GM19035 (cell line): ENCODE data around the gene ALPI.
"Not testable (repeated sequence)": the region's sequence is repeated elsewhere in the genome, so short reads cannot be mapped to it uniquely, and the experiment has no call there.

Experiments used
- ATAC-seq: cut with Tn5 transposase; IDR thresholded peaks from one replicate; pipeline ENCODE4 v1.9.1; 2021; ENCODE audit not compliant: unreplicated experiment

The ALPI gene

DNA sequence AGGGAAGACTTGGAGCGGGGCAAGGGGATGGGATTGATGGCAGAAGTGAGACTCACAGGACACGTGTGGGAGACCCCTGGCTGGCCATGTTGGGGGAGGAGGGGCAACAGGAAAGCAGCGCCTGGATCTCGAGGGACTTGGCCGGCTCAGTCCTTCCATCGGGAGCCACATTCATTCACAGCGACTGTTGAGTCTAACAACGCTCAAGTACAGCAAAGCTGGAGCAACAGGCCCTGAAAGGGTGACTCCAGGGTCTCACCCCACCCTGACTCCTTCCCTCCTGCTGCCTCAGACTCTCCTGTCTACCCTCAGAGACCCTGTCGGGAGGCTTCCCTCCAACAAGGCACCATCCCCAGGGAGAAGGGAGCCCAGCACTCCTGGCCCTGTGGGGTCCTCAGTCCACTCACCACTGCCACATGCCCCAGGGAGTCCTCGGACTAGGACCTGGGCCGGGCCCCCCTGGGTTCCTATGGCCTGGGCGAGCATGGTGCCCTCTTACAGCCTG lies 14.8 kb upstream of the ALPI start:
- no peak for ATAC-seq

DNA sequence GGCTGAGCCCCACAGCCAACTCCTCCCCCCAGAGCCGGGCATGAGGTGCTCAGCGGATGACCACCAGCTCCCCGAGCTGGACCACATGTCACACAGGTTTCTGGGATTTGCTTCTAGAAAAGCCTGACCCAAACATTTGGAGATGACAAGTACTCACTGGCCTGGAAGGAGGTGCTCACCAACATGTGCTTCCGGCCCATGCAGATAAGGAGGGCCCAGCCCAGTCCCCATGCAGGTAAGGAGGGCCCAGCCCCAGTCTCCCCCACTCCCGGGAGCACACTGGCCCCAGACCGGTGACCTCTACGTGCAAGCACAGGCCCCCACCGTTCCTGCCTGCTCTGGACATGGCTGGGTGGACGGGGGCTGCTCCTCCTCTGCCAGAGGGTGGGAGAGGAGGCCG lies 14.0 kb upstream of the ALPI start:
- ATAC-seq, result not testable (repeated sequence)

DNA sequence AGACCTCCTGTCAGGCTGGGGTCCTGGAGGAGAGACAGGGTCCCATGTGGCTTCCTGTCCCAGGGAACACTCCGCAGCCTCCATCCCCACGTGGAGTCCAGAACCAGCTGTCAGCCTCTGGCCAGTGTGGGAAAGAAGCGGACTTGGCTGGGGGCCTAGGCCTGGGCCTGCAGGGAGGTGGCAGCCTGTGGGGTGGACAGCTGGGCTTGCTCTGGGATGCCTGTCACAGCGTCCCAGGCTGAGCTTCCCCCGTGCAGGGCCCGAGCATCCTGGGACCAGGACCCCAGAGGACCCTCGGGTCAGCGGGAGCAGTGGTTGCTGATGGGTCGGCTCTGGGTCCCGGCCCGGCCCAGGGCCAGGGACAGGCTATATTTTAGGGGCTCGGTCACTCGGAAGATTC lies 13.5 kb upstream of the ALPI start:
- ATAC-seq, result not testable (repeated sequence)

DNA sequence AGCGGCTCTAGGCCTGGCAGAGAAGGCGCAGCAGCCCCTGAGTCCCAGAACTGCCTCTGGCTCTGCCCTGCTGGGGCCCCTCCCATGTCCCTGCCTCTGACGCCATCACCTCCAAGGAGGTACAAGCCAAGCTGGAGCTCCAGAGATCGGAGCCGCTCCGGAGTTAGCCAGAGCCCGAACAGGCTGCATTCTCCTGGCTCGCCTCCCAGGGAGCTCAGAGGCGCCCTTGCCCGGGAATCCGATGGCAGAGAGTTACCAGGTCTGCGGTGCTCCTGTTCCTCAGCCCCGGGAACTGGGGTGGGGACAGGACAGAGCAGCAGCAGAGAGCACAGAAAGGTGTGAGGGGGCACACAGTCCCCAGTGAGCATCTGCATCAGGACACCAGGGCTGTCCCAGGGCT lies 12.9 kb upstream of the ALPI start:
- not testable (repeated sequence) for ATAC-seq

DNA sequence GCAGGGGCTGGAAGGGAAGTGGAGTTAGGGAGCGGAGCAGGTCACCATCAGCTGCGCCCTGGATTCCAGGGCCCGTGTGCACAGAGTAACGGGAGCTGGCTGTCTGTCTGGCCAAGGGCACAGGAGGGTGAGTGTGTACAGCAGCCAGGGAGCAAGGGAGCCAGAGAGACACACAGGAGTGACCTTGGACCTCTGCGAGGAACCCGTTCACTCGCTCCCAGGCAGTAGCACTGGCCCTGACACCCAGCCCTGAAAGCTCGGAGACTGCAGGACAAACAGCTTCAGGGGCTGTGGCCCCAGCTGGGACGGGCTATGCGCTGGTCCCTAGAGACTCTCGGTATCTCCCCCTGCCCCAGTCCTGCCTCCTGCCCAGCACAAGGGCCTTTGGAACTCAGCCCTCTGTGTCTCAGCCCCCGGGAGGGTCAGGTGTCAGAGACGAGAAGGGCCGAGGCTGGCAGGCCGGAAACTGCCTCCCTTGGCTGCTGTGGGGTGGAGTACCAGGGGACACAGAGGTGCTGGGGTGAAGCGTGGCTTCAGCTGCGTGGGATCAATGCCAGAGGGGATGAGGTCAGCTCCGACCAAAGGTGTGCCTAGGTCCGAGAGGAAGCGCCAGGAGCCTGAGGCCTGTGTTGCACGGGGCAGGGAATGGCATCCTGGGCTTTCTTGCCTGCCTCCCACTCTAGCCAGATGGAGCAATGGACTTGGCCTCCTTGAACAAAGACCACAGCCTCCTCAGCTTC lies 12.1 kb upstream of the ALPI start:
- not testable (repeated sequence) for ATAC-seq

DNA sequence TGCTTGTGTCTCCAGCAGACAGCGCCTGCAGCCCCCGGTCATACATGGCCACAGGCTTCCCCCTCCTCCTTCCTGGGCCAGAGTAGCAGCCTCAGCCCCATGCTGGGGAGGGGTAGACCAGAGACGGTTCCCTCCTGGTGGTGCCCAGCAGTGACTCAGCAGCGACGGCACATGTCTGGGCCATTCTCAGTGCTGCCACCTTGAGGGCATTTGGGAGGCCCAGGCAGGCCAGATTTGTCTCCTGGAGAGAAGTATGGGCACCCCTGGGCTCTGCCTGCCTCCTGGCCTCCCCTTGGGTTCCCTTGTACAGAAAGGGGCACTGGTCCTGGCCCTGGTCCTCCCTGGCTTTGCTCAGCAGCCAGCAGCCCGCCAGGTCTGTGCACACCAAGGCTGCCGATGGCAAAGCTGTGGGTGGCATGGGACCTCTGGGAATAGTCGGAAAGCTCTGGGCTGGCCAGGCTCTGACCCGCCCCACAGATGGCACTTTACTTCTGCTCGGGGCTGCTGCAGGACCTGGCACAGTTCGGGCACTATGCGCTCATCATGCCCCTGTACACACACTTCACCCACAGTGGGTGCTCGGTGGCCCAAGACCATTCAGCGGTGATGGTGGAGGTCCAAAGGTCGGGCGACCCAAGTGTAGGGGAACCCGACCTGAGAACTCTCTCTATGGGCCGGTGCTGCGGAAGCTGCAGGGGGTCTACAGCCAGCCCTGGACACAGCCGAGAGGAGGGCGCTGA lies 11.4 kb upstream of the ALPI start:
- ATAC-seq, result no peak

DNA sequence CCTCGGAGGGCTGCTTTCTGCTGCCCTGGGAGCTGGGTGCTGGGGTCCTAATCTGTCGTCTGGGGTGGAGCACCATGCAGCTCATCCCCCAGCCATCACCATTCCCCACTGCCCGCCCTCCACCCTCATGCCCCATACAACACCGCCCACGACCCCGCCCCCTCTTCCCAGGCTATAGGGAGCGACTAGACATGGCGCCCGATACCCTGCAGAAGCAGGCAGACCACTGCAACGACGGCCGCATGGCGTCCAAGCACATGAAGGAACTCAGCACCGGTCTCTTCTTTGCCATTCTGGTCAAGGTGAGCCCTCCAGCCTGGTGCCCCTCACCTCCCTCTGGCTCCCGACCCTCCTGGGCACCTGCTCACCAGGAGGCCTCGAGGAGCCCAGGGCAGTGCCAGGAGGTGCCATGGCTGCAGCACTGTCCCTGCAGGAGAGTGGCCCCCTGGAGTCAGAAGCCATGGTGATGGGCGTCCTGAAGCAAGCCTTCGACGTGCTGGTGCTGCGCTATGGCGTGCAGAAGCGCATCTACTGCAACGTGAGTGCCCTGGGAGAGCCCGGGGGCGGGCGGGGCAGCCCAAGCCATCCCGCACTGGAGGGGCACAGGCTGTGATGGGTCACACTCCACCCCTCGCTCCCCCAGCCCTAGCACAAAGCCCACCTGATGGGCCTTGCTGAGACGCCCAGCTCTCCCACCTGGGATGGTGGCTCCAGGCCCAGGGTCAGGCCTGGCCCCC lies 10.6 kb upstream of the ALPI start:
- not testable (repeated sequence) for ATAC-seq

DNA sequence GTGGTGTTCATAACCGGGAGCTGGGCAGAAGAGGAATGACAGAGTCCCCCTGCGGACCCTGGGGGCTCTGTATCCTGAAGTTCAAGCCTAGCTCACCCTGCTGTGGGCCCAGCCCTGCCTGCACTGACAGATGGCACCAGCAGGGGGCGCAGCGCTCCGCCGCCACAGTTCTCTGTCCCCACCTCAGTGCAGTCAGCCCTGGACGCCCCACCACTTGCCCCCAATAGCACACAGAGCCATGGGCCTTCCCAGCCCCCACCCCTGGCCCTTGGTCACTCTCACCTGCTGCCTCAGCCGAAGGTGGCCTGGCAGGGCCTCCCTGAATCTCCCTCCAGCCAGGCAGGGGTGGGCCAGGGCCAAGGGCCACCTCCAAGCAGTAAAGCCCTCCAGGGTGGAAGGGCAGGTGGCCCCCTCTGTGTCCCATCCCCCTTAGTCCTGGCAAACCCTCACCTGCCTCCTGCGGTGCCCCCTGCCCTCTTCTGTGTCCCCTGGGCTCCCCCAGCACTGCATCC lies 9.6 kb upstream of the ALPI start:
- ATAC-seq, result not testable (repeated sequence)

DNA sequence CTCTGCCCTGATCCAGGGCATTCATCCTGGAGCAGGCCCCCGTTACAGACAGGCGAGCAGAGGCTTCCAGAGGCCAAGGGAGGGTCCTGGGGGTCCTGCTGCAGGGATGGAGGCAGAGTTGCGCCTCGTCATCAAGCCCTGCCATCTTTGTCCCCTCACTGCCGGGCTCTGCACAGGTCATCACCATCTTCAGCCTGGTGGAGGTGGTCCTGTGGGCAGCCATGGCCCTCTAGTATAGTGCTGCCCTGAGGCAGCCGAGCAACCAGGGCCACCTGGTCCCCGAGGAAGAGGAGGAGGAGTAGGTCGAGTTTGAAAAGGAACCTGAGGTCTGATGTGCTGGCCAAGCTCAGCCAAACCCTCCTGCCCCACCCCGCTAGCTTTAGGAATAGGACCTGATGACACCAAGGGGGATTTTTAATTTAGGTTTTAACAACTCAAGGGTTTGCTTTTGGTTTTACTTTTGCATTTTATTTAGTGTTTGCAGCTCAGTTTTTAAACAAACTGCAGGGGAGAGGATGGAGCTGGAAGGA lies 8.8 kb upstream of the ALPI start:
- no peak for ATAC-seq

DNA sequence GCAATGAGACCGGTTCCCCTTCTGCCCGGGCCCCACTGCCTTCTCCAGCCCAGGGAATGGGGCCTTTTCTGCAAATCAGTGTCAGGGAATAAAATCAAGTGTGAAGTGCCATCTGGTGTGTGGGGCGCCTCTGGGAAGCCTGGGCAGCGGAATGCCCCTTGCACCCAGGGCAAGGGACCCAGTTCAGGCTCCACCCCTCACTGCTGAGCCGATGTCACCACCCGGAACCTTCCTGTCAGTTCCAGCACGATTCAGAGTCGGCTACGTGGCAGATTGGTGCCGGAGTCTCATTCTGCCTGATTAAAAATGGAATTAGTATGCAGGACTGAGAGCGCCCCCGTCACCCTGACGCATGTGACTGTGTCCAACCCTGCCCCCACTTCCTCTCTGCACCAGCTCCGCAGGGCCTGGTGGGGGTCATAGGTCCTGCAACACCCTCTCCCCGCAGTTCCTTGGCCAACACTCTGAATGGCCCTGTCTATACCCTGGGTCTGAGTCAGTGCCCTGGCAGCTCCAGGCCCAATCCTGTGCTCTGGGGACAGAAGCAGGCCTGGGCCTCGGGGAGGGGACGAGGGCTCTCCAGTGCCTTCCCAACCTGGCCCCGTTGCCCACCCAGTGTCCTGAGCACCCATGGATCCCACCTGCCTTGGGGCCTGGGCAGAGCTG lies 8.2 kb upstream of the ALPI start:
- ATAC-seq, result no peak

DNA sequence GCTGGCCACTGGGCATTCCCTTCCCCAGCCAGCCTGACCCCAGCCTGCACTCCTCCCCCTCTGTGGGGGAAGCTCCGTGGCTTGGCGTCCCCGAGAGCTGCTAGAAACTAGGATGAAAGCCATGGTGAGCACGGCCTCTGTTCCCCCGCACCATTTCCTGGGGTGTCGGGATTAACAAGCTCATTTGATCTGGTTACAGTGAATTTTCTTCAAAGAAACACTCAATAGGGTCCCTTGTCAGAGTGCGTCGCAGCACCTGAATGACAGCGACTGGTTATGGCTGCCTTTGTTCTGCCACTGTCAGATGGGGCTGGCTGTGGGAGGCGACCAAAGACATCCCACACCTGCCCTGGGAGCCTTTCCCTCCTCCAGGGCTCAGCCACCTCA lies 7.7 kb upstream of the ALPI start:
- ATAC-seq, result no peak

DNA sequence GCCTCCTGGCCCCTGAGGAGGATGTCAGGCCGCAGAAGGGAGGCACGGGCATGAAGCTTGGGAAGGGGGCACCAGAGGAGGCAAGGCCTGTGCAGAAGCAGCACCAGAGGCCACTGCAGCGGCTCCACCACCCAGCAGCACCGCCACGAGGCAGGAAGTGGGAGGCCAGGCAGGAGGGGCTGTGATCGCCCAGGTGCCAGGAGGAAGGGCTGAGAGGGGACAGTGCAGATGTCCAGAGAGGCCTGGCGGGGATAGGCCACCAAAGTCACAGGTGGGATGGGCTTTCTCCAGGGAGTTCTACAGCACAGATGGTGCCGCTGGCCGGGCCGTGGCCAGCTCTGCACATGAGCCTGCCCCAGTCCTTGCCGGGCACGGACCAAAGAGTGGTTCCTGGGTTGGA lies 6.0 kb upstream of the ALPI start:
- no peak for ATAC-seq

DNA sequence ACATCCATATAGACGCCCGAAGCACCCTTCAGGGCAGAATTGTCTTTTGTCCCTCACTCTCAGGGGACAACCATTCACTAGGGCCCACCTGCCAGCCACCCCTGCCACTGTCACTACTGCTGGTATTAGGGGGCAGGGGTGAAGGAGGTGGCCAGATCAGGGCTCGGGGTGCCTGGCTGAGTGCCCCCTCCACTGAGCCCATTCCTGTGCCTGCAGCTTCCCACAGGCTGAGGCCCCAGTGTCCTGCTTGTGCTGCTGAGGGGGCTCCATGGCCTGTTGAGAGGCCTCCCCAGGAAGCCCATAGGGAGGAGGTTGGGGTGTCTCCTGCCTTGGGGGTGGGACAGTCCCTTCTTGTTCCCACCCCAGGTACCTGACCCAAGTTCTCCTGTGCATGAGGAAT lies 4.3 kb upstream of the ALPI start:
- not testable (repeated sequence) for ATAC-seq

DNA sequence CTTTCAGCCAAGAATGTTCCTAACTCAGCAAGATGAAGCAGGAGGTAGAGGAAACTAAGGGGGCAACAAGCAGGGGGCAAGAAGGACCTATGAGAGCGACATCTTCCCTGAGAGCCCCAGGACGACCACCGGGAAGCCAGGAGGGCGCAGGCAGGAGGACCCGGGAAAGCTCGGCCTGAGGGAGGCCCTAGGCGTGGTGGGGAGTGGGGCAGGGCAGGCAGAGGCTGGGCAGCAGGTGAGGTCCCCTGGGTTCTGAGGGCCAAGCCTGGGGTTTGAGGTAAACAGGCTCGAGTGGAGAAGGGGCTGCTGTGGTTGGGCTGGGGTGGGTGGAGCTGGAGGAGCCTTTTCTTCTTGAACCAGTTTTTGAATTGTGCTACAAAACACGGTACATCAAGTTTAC lies 1.3 kb upstream of the ALPI start:
- no peak for ATAC-seq

DNA sequence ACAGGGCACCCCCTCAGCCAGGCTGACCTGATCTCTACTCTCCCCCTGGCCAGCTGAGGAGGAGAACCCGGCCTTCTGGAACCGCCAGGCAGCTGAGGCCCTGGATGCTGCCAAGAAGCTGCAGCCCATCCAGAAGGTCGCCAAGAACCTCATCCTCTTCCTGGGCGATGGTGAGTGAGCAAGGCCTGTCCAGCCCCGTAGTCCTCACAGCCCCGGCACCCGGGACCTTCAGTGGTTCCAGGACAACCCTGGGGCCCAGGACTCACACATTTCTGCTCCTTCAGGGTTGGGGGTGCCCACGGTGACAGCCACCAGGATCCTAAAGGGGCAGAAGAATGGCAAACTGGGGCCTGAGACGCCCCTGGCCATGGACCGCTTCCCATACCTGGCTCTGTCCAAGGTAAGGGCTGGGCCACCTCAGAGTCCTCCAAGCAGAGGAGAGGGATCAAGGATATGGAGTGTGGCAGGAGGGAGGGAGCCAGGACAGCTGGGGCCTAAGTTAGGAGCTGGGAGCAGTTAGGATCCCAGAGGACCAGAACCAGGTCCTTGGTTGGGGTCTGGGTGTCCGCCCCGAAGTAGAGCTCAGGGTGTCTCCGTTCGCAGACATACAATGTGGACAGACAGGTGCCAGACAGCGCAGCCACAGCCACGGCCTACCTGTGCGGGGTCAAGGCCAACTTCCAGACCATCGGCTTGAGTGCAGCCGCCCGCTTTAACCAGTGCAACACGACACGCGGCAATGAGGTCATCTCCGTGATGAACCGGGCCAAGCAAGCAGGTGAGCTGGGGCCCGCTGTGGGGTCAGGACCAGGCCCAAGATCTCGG lies 555 bp downstream of the ALPI start:
- ATAC-seq, result no peak

DNA sequence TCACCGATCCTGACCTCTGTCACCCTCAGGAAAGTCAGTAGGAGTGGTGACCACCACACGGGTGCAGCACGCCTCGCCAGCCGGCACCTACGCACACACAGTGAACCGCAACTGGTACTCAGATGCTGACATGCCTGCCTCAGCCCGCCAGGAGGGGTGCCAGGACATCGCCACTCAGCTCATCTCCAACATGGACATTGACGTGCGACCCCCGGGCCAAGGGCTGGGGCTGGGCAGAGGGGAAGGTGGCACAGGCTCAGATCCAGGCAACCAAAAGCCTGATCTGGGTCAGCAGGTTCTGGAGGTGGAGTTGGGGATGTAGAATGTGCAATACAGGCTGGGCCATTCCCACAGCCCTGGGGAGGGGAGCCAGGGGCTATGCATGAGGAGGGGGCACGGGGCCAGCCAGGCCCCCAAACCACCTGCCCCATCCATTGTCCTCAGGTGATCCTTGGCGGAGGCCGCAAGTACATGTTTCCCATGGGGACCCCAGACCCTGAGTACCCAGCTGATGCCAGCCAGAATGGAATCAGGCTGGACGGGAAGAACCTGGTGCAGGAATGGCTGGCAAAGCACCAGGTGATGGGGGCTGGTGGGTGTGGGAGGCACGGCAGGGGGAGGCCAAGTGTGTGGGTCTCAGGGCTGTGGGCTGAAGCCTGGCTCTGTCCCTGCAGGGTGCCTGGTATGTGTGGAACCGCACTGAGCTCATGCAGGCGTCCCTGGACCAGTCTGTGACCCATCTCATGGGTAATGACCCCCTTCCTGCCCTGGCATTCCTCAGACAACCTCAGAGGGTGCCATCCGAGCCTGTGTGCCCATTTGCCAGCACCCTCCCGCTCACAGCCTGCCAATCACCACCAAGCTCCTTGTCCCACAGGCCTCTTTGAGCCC lies 1.4 kb downstream of the ALPI start:
- no peak for ATAC-seq

DNA sequence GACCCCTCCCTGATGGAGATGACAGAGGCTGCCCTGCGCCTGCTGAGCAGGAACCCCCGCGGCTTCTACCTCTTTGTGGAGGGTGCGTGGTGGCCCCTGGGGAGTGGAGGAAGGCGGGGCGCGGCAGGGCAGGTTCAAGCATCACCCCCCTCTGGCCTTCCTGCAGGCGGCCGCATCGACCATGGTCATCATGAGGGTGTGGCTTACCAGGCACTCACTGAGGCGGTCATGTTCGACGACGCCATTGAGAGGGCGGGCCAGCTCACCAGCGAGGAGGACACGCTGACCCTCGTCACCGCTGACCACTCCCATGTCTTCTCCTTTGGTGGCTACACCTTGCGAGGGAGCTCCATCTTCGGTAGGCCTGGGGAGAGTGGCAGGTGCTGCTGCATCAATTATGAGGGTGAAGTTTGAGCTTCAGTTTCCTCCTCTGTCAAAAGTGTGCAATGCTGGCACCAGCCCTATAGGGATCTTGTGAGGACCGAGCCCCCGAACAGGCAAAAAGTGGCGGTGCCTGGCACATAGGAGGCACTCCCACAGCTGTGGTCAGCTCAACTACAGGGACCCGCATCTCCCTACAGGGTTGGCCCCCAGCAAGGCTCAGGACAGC lies 2.2 kb downstream of the ALPI start:
- no peak for ATAC-seq

DNA sequence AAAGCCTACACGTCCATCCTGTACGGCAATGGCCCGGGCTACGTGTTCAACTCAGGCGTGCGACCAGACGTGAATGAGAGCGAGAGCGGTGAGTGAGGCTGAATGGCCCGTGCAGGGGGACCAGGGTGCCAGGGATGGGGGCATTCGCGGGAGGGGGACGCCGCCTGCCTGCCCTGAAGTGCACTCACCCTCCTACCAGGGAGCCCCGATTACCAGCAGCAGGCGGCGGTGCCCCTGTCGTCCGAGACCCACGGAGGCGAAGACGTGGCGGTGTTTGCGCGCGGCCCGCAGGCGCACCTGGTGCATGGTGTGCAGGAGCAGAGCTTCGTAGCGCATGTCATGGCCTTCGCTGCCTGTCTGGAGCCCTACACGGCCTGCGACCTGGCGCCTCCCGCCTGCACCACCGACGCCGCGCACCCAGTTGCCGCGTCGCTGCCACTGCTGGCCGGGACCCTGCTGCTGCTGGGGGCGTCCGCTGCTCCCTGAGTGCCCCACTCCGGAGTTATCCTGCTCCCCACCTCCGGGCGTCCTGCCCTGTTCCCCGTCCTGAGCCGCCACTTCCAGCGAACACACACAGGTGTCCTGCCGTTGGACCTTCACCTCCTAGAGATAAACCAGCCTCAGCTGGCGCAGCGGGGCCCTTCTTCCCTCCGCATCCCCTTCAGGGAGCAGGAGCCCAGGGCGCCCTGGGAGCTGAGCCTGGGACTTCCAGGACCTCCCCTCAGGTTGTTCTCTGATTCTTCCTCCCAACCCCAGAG lies 2.9 kb downstream of the ALPI start:
- no peak for ATAC-seq
